Endothelial cell of umbilical vein (primary cell): ENCODE results near the gene BMP2K.

Experiments used
- CTCF ChIP-seq, 2 donors: IDR thresholded peaks; 1 replicate in 1 of 2; 2 replicates in 1 of 2; pipeline ENCODE4 v1.5.1; 2011; ENCODE audit warnings: low read length in 2 of 2, mild to moderate bottlenecking in 2 of 2, moderate library complexity in 2 of 2, control low read depth in 1 of 2, inconsistent platforms in 1 of 2, low read depth in 1 of 2; ENCODE audit not compliant: insufficient read depth in 1 of 2; ENCODE audit errors: extremely low read depth in 1 of 2
- EZH2 ChIP-seq: IDR thresholded peaks from 2 replicates; pipeline ENCODE4 v1.6.1; 2012; ENCODE audit warnings: borderline replicate concordance, low read depth, mild to moderate bottlenecking, moderate library complexity, low read length, inconsistent platforms; ENCODE audit not compliant: severe bottlenecking
- FOS ChIP-seq: IDR thresholded peaks from 2 replicates; pipeline ENCODE4 v1.6.1; 2011; ENCODE audit warnings: mild to moderate bottlenecking, low read length, moderate library complexity, borderline replicate concordance; ENCODE audit not compliant: insufficient read depth
- MYC ChIP-seq: IDR thresholded peaks from one replicate; pipeline ENCODE4 v1.6.1; 2011; ENCODE audit warnings: mild to moderate bottlenecking, low read depth, low read length
- POLR2A ChIP-seq: IDR thresholded peaks from 2 replicates; pipeline ENCODE4 v1.6.1; 2012; ENCODE audit warnings: low read depth, mild to moderate bottlenecking, control low read depth, low read length
- POLR2AphosphoS5 ChIP-seq: IDR thresholded peaks from 2 replicates; pipeline ENCODE4 v1.6.1; 2012; ENCODE audit warnings: low read depth, mild to moderate bottlenecking, control low read depth, low read length, moderate library complexity; ENCODE audit not compliant: insufficient read depth

GRCh38 chr4:78953231-78953630 is 177.1 kb downstream of the BMP2K start:
- TF ChIP-seq CTCF (IDR thresholded peaks at IDR 0.05; ENCODE audit: extremely low read depth in 1 of 2, insufficient read depth in 1 of 2, low read depth in 1 of 2, low read length in 2 of 2) (no peak), POLR2A (no peak), POLR2AphosphoS5 (no peak), EZH2 (no peak), MYC (no peak), FOS (no peak)
